ENCODE measurements around the gene GOLGA1. TPM values are rescaled to one million over a fixed set of nuclear protein-coding genes. Genes with fewer than 3 reads are reported as not detected.

The GOLGA1 gene
- total RNA-seq (2022; extraction: Qiagen RNA extraction), result 9.9 to 11.4 TPM (median 10.8 TPM) in 5 replicates

GRCh38 chr9:124940894-124941678 is at the start of gene GOLGA1:
Gene GOLGA1, minus strand, starts transcription at chr9:124941083. Its CDS starts 2,372 bp downstream, at chr9:124938711.

GRCh38 chr9:124861342-124862229 is 79.3 kb downstream of the GOLGA1 start, which contains the start of the genes ARPC5L and RPL35:
Gene ARPC5L, plus strand, starts transcription at chr9:124862130. Its CDS starts 7,161 bp downstream, at chr9:124869291.
Gene RPL35, minus strand, starts transcription at chr9:124861957. Its CDS starts 45 bp downstream, at chr9:124861912.

GRCh38 chr9:124852829-124853531 is 87.9 kb downstream of the GOLGA1 start, which contains the start of gene WDR38:
Gene WDR38, plus strand, starts transcription at chr9:124853460. Its CDS starts 72 bp downstream, at chr9:124853532.

Other genes starting within 250 kb of the GOLGA1 start
- gene NR6A1, start 169.8 kb downstream of the GOLGA1 start, total RNA-seq (2022; extraction: Qiagen RNA extraction), result 1.5 to 2.1 TPM (median 1.8 TPM) in 5 replicates
- gene OLFML2A, start 163.9 kb downstream of the GOLGA1 start, total RNA-seq (2022; extraction: Qiagen RNA extraction), result 19.1 to 31.2 TPM (median 27.9 TPM) in 5 replicates
- gene WDR38, start 87.6 kb downstream of the GOLGA1 start, total RNA-seq (2022; extraction: Qiagen RNA extraction), result 0.11 to 0.15 TPM (median 0.13 TPM) in 4 of 5 replicates, not detected in the other
- 2,829 to 3,261 TPM (median 2,904 TPM) in 5 replicates for gene RPL35, start 79.1 kb downstream of the GOLGA1 start, total RNA-seq (2022; extraction: Qiagen RNA extraction)
- gene ARPC5L, start 79.0 kb downstream of the GOLGA1 start, total RNA-seq (2022; extraction: Qiagen RNA extraction), result 58.9 to 83.2 TPM (median 70.0 TPM) in 5 replicates
- 1.3 to 2.2 TPM (median 1.8 TPM) in 5 replicates for gene SCAI, start 202.4 kb upstream of the GOLGA1 start, total RNA-seq (2022; extraction: Qiagen RNA extraction)
- gene PPP6C, start 248.7 kb upstream of the GOLGA1 start, total RNA-seq (2022; extraction: Qiagen RNA extraction), result 23.2 to 27.6 TPM (median 26.6 TPM) in 5 replicates